Type B pancreatic cell (in vitro differentiated cells): ENCODE data around the gene APOBEC3G. TPM values are rescaled to one million over a fixed set of nuclear protein-coding genes. Genes with fewer than 3 reads are reported as not detected.

Source experiments
- DNase-seq: peaks from one replicate; pipeline ENCODE4 v3.0.0; 2021; ENCODE audit warnings: mixed read lengths; ENCODE audit not compliant: unreplicated experiment; ENCODE audit errors: extremely low spot score
- H3K27ac Mint-ChIP-seq: 2 replicates; pipeline ENCODE4 v1.8.0; 2021; ENCODE audit warnings: mild to moderate bottlenecking, mixed read lengths
- H3K27me3 Mint-ChIP-seq: 2 replicates; pipeline ENCODE4 v1.8.0; 2021; ENCODE audit warnings: mixed read lengths
- H3K36me3 Mint-ChIP-seq: 2 replicates; pipeline ENCODE4 v1.8.0; 2021; ENCODE audit warnings: mixed read lengths
- H3K4me1 Mint-ChIP-seq: one replicate; pipeline ENCODE4 v1.8.0; 2021; ENCODE audit warnings: mixed read lengths; ENCODE audit not compliant: unreplicated experiment
- H3K4me3 Mint-ChIP-seq: 2 replicates; pipeline ENCODE4 v1.8.0; 2021; ENCODE audit warnings: mild to moderate bottlenecking, mixed read lengths
- H3K9me3 Mint-ChIP-seq: 2 replicates; pipeline ENCODE4 v1.8.0; 2021; ENCODE audit warnings: mixed read lengths
- CTCF ChIP-seq: fragments of 200-600 bp; sonication (generic); conservative IDR thresholded peaks from 2 replicates; pipeline ENCODE4 v1.5.0; 2021; ENCODE audit warnings: antibody characterized with exemption, mild to moderate bottlenecking
- total RNA-seq: library from RNA; stranded (reverse); gene quantifications from 2 replicates; pipeline ENCODE4 v1.2.1, GENCODE V29; 2021; ENCODE audit warnings: low replicate concordance

The APOBEC3G gene
- total RNA-seq, 1 donor from 2014 or later, result 5.6 TPM

DNA sequence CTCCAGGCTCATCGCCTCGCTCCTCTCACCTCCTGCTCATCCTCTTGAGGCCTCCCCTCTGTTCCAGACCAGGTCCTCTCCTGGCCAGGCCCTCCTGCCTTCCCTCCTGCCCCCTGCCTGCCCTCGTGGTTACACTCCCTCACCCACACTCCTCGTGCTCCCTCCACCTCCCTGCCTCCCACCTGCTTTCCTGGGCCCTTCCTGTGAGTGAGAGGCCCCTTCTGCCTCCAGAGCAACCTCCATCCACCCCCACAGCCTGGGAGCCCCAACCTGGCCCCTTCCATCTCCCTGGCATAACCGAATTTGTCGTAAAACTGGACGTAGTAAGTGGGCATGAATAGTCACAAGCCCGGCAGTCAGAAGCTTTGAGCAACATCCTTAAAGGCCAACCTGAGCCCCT, 4.5 kb downstream of the APOBEC3G start:
- DNase-seq, result no peak
- H3K4me1 Mint-ChIP-seq, result peaks cover 12% of the 10 kb centered on the region
- H3K27ac Mint-ChIP-seq, result no peak overlapping the region
- no peak overlapping the region for H3K4me3 Mint-ChIP-seq
- no peaks in the 10 kb centered on the region for H3K27me3 Mint-ChIP-seq
- no peak for TF ChIP-seq CTCF
- no peaks in the 10 kb centered on the region for H3K9me3 Mint-ChIP-seq
- no peaks in the 10 kb centered on the region for H3K36me3 Mint-ChIP-seq

DNA sequence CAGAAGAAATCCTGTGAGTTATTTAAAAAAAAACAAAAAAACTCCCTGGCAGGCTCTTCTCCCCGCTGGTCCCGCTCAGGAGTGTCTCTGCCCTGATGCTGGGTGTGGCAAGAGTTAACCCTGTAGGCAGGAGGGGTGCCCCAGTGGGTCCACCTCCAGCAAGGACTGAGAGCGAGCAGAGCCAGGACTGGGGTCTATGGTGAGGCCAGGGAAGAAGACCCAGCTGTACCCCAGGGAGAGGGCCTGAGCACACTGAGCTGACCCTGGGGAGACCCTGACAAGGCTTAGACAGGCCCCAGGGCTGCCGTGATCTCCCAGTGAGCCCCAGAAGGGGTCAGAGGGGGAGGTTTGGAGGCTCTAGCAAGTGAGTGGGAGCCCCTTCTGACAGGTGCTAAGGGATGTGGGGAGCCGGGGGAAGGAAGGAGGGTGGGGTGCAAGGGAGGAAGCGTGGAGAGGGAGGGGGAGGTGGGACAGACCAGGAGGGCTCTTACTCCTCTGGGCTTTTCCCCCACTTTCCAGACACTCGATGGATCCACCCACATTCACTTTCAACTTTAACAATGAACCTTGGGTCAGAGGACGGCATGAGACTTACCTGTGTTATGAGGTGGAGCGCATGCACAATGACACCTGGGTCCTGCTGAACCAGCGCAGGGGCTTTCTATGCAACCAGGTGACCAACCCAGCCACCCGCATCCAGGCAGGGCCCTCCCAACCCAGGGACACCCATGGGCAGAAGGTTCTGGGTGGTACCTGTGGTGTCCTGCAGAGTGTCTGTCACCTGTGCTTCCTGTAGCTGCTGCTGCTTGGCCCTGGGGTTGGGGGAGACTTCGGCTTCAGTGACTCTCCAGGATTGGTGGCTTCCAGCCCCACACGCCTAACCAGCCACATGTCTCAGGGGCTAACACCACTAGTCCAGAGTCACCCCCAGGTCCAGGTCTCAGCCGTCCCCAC, 6.4 kb downstream of the APOBEC3G start:
- no peak for DNase-seq
- H3K36me3 Mint-ChIP-seq, result no peaks in the 10 kb centered on the region
- no peak for TF ChIP-seq CTCF
- no peaks in the 10 kb centered on the region for H3K27me3 Mint-ChIP-seq
- H3K27ac Mint-ChIP-seq, result no peak overlapping the region
- peaks cover 22% of the 10 kb centered on the region for H3K4me1 Mint-ChIP-seq
- H3K4me3 Mint-ChIP-seq, result no peak overlapping the region
- H3K9me3 Mint-ChIP-seq, result no peaks in the 10 kb centered on the region

DNA sequence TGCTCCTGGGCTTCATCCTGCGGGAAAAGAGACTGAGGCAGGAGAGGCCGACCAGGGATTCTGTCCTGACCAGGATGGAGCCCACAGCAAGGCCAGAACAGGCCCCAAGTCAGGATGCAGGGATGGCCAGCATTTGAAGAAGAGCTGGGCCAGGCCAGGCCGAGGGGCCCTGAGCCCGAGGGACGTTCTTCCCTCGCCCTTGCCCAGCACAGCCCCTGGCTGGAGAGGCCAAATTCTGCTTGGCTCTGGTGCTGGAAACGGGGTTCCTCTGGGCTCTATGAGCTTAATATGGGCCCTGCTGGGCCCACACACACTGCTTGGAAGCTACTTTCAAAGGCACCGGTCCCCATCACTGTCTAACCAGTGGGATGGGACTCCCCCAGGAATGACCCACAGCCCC, 7.6 kb downstream of the APOBEC3G start:
- Mint-ChIP-seq H3K4me1 (peaks cover 23% of the 10 kb centered on the region), H3K27ac (no peak overlapping the region), H3K36me3 (no peaks in the 10 kb centered on the region), H3K4me3 (no peak overlapping the region), H3K27me3 (no peaks in the 10 kb centered on the region), H3K9me3 (no peaks in the 10 kb centered on the region)
- no peak for TF ChIP-seq CTCF
- no peak for DNase-seq

- DNase-seq, result no peak
- peaks cover 11% of the 10 kb centered on the region for H3K4me1 Mint-ChIP-seq
- H3K9me3 Mint-ChIP-seq, result no peaks in the 10 kb centered on the region
- H3K4me3 Mint-ChIP-seq, result no peak overlapping the region
- H3K27ac Mint-ChIP-seq, result no peak overlapping the region
- H3K27me3 Mint-ChIP-seq, result no peaks in the 10 kb centered on the region
- TF ChIP-seq CTCF, result no peak
- H3K36me3 Mint-ChIP-seq, result no peaks in the 10 kb centered on the region
Observed at GRCh38 chr22:39087098-39087497, 10.0 kb downstream of the APOBEC3G start.

DNA sequence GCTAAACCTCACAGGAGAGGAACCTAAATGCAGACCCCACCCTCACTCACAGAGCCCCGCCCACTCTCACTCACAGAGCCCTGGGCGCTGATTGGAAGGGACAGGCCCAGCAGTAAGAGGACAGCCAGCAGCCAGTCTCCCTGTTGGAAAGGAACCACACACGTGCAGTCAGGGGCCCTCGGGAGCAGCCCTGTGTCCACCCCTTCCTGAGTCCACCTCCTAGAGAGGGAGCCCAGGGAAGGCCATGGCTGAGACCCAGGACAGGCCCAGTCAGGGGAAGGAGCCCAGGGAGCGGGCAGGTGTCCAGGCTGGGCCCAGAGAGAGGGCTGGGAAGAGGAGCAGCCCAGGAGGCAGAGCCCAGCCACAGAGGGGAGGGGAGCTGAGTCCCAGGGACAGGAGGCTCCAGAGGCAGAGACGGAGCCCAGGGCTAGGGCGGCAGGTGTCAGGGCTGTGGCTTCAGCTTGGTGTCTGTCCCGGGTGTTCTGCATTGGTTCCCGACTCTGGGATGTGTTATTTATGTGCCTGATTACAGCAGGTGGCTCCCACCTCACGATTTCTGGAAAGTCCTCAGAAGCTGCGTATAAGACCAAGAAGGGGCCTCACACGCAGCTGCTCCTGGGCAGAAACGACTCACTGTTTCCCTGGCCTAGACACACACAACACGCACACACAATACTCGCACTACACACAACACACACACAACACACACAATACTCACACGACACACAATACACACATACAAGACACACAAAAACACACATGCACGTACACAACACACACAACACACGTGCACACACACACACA, 11.0 kb downstream of the APOBEC3G start:
- TF ChIP-seq CTCF, result no peak
- H3K4me1 Mint-ChIP-seq, result peaks cover 11% of the 10 kb centered on the region
- DNase-seq, result no peak
- H3K27me3 Mint-ChIP-seq, result no peaks in the 10 kb centered on the region
- H3K9me3 Mint-ChIP-seq, result no peaks in the 10 kb centered on the region
- no peaks in the 10 kb centered on the region for H3K36me3 Mint-ChIP-seq
- H3K4me3 Mint-ChIP-seq, result peak overlapping the region; percentile 39
- H3K27ac Mint-ChIP-seq, result no peak overlapping the region
